OCI-LY3 (cell line): ENCODE measurements around the gene TARBP2.

Source experiments
- H2AFZ ChIP-seq: fragments of 200-600, 300-600 bp; shearing (Covaris generic); 2 replicates; pipeline ENCODE4 v1.6.0; 2014; ENCODE audit warnings: antibody characterized with exemption, low read depth, low read length
- H3K27ac ChIP-seq: fragments of 200-600, 300-600 bp; sonication (generic); 2 replicates; pipeline ENCODE4 v1.5.1; 2014; ENCODE audit warnings: mild to moderate bottlenecking, low read length, moderate library complexity, mixed read lengths
- H3K27me3 ChIP-seq: fragments of 200-600, 300-600 bp; sonication (generic); 2 replicates; pipeline ENCODE4 v1.6.1; 2014; ENCODE audit warnings: low read depth, low read length, mixed read lengths
- H3K36me3 ChIP-seq: fragments of 200-600, 300-600 bp; sonication (generic); replicated peaks from 2 replicates; pipeline ENCODE3; 2014; ENCODE audit warnings: low read depth, low read length, mixed read lengths
- H3K4me1 ChIP-seq: fragments of 300-600, 200-600 bp; sonication (generic); 2 replicates; pipeline ENCODE4 v1.6.1; 2014; ENCODE audit warnings: low read length, mixed read lengths
- H3K4me2 ChIP-seq: fragments of 200-600, 300-600 bp; sonication (generic); 2 replicates; pipeline ENCODE4 v1.6.1; 2014; ENCODE audit warnings: low read length, mixed read lengths
- H3K4me3 ChIP-seq: fragments of 300-600, 200-600 bp; sonication (generic); 2 replicates; pipeline ENCODE4 v1.5.1; 2014; ENCODE audit warnings: antibody characterized with exemption, mild to moderate bottlenecking, low read length, moderate library complexity
- H3K79me2 ChIP-seq: fragments of 300-600, 200-600 bp; shearing (Covaris generic); 2 replicates; pipeline ENCODE4 v1.6.1; 2014; ENCODE audit warnings: mild to moderate bottlenecking, low read length, mixed read lengths
- H3K9ac ChIP-seq: fragments of 300-600, 200-600 bp; shearing (Covaris generic); 2 replicates; pipeline ENCODE4 v1.6.0; 2014; ENCODE audit warnings: mild to moderate bottlenecking, low read length, moderate library complexity
- H3K9me3 ChIP-seq: fragments of 200-600, 300-600 bp; shearing (Covaris generic); 2 replicates; pipeline ENCODE4 v1.6.1; 2014; ENCODE audit warnings: low read length, mixed read lengths; ENCODE audit not compliant: insufficient read depth
- H4K20me1 ChIP-seq: fragments of 200-600, 300-600 bp; sonication (generic); 2 replicates; pipeline ENCODE4 v1.6.1; 2016; ENCODE audit warnings: low read length, mixed read lengths; ENCODE audit not compliant: insufficient read depth
- CTCF ChIP-seq: fragments of 200-600, 300-600 bp; sonication (generic); IDR thresholded peaks from 2 replicates; pipeline ENCODE4 v1.5.1; 2014; ENCODE audit warnings: antibody characterized with exemption, low read length, low read depth
- EZH2phosphoT487 ChIP-seq: fragments of 200-600 bp; shearing (Covaris generic); IDR thresholded peaks from 2 replicates; pipeline ENCODE4 v1.6.1; 2018; ENCODE audit warnings: antibody characterized with exemption, mixed run types, low read depth

TARBP2 gene

GRCh38 chr12:53513712-53514410, 12.8 kb downstream of the TARBP2 start:
- Histone ChIP-seq H3K9me3 (no peaks in the 10 kb centered on the region), H4K20me1 (no peaks in the 10 kb centered on the region), H3K79me2 (no peaks in the 10 kb centered on the region), H3K4me3 (no peak overlapping the region), H3K4me2 (no peak overlapping the region), H3K36me3 (peaks cover 3% of the 10 kb centered on the region), H2AFZ (no peak overlapping the region), H3K27me3 (no peaks in the 10 kb centered on the region), H3K27ac (no peak overlapping the region), H3K4me1 (no peaks in the 10 kb centered on the region), H3K9ac (no peak overlapping the region)
- TF ChIP-seq CTCF: no peak

- no peak overlapping the region for H3K27ac ChIP-seq
- no peak overlapping the region for H3K4me2 ChIP-seq
- no peaks in the 10 kb centered on the region for H4K20me1 ChIP-seq
- H3K9me3 ChIP-seq: no peaks in the 10 kb centered on the region
- no peak overlapping the region for H2AFZ ChIP-seq
- no peaks in the 10 kb centered on the region for H3K4me1 ChIP-seq
- H3K36me3 ChIP-seq: peaks cover 3% of the 10 kb centered on the region
- H3K27me3 ChIP-seq: no peaks in the 10 kb centered on the region
- H3K79me2 ChIP-seq: no peaks in the 10 kb centered on the region
- TF ChIP-seq CTCF: no peak
- H3K4me3 ChIP-seq: no peak overlapping the region
- no peak overlapping the region for H3K9ac ChIP-seq
These were observed 13.7 kb downstream of the TARBP2 start for GRCh38 chr12:53514628-53515290.

GRCh38 chr12:53515291-53515680, 14.2 kb downstream of the TARBP2 start:
- Histone ChIP-seq H3K4me2 (no peak overlapping the region), H3K27ac (no peak overlapping the region), H3K36me3 (peaks cover 3% of the 10 kb centered on the region), H3K4me3 (no peak overlapping the region), H3K79me2 (no peaks in the 10 kb centered on the region), H4K20me1 (no peaks in the 10 kb centered on the region), H3K4me1 (no peaks in the 10 kb centered on the region), H3K9me3 (no peaks in the 10 kb centered on the region), H3K9ac (no peak overlapping the region), H2AFZ (no peak overlapping the region), H3K27me3 (no peaks in the 10 kb centered on the region)
- TF ChIP-seq EZH2phosphoT487 (no peak), CTCF (no peak)

DNA sequence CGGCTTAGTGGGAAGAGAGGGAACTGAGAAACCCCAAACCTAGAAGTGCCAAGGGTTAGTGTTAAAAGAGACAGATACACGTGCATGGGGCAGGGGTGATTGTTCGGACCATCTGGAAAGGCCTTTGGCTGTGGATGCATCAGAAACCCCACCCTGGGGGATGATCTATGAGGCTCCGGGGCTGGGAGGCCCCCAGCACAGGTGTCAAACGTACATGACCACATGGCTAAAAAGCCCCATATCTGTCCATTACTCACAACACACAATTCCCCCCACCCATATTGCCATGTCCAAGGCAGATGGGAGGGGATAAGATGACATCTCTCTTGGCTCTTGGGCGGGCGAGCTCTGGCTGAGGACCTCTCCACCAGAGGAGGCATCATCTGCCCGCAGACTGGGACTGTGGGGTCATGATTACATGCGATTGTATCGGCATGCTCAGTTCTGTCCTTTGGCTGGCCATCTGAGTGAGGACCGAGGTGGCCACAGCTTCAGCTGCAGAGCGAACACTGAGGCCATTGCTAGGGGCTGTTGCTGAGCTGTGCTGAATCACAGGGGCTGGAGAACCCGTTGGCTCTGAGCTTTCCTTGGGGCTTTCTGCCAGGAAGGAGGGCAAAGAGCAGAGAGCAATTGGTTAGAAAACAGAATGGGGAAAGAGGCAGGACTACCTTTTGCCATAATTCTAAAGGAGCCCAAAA, 15.8 kb downstream of the TARBP2 start:
- no peak for TF ChIP-seq EZH2phosphoT487
- no peak for TF ChIP-seq CTCF
- Histone ChIP-seq H3K4me3 (no peak overlapping the region), H3K79me2 (no peaks in the 10 kb centered on the region), H3K9me3 (no peaks in the 10 kb centered on the region), H3K4me1 (no peaks in the 10 kb centered on the region), H3K36me3 (peaks cover 3% of the 10 kb centered on the region), H3K4me2 (no peak overlapping the region), H3K9ac (no peak overlapping the region), H2AFZ (no peak overlapping the region), H3K27me3 (no peaks in the 10 kb centered on the region), H4K20me1 (no peaks in the 10 kb centered on the region), H3K27ac (no peak overlapping the region)
